Inflammatory macrophage treated with lipopolysaccharide for 1 hour (primary cell): ENCODE data around the gene GALNT7.
A peak's percentile ranks its signal among the peaks of the same experiment; 100 is the strongest.

ENCODE experiments used
- DNase-seq, 2 donors: peaks; one replicate each; pipeline ENCODE4 v3.0.0-alpha.2; 2020 to 2022

Gene GALNT7

DNA sequence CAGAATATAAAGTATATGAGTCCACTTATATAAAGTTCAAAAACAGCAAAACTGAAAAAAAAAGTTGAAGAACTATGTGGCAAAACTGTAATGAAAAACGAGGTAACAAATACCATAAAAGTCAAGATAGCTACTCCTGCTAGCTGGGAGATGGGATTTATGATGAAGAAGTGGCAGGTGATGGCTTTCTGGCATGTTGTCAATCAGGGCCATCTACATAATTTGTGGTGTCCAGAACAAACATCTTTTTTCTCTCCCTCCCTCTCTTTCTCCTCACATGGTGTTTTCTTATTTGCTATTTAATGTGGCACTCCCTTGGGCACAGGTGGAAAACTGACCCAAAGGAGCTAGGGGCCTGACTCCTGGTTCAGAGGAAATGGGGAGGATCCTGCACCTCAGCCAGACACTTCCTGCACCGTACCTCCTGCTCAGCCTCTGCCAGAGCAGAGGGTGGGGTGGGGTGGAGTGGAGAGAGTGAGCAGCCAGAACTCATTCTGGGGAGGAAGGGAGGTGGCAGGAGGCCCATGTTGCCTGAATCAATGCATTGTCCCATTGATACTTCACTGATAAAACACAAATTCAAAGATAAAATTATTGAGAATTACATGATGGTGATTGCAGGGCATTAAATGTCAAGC lies 196.9 kb downstream of the GALNT7 start:
- DNase-seq: no peak

DNA sequence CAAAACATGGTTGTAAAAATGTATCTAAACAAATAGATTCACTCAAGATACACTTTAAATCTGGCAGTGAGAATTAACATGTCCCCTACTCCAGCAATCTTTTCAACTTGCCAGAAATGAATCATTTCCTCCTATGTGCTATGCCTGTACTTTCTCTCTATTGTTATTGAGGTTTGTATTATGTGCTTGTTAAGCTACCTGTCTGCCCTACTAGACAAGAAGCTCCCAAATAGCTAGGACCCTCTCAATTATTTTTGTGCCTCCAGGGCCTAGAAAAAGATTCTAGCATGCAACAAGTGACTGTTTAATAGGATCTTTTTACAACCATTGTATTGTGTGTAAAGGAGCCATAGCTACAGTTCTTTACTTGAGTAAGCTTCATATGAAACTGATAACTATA lies 198.7 kb downstream of the GALNT7 start:
- DNase-seq: no peak

GRCh38 chr4:173367946-173368345 lies 199.3 kb downstream of the GALNT7 start:
- no peak for DNase-seq

DNA sequence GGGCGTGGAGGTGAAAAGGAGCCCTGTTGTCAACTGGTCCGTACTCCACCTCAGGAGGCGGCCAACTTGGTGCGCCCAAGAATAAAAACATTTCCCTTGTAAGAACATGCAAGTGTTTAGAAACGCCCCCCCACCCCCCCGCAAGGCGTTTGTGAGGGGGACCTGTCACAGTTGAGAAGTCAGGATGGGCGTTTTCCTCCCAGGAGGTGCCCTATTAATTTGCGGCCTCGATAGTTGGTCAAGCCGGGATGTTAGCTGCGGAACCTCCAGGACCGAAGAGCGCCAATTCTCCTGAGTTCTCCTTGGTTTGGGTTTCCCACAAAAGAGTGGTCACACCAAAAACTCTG lies 201.5 kb downstream of the GALNT7 start:
- DNase-seq: no peak

DNA sequence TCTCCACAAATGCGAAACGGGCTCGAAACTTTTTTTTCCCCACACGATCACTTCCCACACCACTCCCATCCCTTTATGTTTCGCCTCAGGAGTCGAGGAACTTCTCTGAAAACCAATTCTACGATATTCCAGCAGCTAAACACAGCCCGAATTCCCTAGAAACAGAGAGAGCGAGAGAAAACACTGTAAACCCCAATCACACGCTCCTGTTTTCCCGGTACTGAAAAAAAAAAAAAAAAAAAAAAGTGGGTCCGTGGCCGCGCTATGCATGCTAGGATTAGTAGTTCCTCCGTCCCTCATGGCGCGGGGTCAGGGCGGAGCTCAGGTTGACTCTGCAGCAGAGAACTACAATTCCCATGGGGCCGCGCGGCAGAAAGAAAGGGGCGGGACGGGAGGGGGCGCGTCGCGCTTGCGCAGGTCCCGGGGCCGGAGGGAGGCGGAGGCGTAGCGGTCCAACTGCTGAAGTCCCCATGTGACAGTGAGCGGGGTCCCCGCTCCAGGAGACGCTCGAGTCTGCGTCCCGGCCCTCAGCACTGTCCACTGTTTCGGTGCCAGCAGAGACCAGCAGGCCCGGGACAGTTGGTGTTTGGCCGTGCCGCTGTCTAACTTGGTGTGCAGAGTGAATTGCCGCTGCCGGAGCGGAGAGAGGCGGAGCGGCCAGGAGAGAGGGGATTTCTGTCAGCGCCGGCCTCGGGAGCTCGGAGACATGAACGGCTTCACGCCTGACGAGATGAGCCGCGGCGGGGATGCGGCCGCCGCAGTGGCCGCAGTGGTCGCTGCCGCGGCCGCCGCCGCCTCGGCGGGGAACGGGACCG lies 202.1 kb downstream of the GALNT7 start, which contains the start of gene SAP30:
Gene SAP30, plus strand, starts transcription at position 478 of the 815 bp plus-strand sequence. Its CDS starts 229 bp downstream, at position 707.
- DNase-seq: peak; percentile 96 to 98

DNA sequence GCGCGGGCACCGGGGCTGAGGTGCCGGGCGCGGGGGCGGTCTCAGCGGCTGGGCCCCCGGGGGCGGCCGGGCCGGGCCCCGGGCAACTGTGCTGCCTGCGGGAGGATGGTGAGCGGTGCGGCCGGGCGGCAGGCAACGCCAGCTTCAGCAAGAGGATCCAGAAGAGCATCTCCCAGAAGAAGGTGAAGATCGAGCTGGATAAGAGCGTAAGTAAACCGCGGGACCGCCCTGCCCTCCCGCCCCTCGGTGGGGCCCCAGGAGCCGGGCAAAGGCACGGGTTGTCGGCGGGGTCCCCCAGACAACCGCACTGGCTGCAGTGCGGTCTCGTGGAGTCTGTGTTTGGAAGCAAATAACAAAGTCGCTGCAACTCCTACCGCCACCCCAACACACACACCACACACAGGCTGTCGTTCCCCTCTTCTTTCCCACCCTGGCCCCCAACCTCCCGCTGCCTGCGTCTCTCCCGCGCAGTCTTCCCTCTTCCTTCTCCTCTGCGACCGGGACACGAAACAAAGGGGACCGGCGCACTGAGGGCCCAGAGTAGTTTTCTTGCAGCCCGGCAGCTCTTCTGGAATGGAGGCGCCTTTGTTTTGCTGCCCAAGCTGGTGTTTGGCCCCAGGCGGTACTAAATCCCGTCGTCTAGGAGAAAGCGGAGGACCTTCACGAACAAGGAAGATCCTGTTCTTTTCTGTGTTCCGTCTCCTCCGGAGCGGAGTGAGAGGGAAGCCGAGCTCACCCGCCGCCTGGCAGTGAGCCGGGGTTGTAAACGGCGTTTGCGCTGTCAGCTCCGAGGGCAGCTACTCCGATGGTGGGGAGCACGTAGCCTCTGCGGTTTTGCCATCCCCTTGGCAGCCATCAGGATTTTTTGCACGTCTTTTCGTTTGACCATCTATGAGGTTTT lies 202.9 kb downstream of the GALNT7 start:
- DNase-seq: peak; percentile 56 to 65
